DMS53 treated with DMSO at 0.1 percent for 48 hours (cell line): ENCODE results near the gene TMEM101.
"Not testable (repeated sequence)": the region's sequence is repeated elsewhere in the genome, so short reads cannot be mapped to it uniquely, and the experiment has no call there.

ENCODE experiments used
- DNase-seq: peaks from one replicate; lab custom pipeline; 2025; ENCODE audit not compliant: unreplicated experiment; lab: John Stamatoyannopoulos, UW

TMEM101 gene

GRCh38 chr17:44000871-44001460 lies 13.8 kb downstream of the TMEM101 start:
- no peak for DNase-seq

- DNase-seq: no peak
Measured at GRCh38 chr17:44000141-44000860, 14.5 kb downstream of the TMEM101 start.

- DNase-seq: no peak
Measured at GRCh38 chr17:43999024-43999423, 15.7 kb downstream of the TMEM101 start.

DNA sequence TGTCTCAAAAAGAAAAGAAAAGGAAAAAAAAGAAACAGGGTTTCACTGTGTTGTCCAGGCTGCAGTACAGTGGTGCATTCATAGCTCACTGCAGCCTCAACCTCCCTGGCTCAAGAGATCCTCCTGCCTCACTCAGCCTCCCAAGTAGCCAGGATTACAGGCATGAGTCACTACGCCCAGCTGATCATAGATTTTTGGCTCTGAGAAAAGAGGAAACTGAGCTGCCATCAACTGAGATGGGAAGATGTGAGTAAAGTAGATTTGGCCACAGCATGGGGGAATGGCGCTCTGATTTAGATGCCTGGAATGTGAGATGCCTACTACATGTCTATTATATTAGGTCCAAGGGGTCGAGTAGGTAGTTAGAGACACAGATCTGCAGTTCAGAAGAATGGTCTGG lies 16.2 kb downstream of the TMEM101 start:
- no peak for DNase-seq

DNA sequence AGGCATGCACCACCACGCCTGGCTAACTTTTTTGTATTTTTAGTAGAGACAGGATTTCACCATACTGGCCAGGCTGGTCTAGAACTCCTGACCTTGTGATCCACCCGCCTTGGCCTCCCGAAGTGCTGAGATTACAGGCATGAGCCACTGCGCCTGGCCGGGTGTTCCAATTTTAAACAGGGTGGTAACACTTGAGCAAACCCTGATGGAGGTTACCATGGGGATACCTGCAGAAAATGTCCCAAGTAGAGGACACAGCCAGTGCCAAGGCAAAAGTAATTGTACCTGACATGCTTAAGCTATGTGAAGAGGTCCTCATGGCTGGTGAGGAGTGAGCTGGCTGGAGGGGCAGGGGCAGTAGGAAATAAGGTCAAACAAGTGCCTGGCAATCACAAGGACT lies 17.6 kb downstream of the TMEM101 start:
- not testable (repeated sequence) for DNase-seq

DNA sequence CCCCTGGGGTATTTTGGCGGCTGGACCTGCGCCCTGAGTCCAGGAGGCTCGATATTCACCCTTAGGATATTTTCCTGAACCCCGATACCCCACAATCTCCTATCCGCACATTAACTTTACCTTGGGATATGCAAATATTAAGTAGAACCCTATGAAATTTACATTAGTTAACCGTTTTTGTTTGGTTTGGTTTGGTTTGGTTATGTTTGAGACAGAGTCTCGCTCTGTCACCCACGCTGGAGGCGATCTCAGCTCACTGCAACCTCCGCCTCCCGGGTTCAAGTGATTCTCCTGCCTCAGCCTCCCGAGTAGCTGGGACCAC lies 19.7 kb downstream of the TMEM101 start:
- DNase-seq: no peak

DNA sequence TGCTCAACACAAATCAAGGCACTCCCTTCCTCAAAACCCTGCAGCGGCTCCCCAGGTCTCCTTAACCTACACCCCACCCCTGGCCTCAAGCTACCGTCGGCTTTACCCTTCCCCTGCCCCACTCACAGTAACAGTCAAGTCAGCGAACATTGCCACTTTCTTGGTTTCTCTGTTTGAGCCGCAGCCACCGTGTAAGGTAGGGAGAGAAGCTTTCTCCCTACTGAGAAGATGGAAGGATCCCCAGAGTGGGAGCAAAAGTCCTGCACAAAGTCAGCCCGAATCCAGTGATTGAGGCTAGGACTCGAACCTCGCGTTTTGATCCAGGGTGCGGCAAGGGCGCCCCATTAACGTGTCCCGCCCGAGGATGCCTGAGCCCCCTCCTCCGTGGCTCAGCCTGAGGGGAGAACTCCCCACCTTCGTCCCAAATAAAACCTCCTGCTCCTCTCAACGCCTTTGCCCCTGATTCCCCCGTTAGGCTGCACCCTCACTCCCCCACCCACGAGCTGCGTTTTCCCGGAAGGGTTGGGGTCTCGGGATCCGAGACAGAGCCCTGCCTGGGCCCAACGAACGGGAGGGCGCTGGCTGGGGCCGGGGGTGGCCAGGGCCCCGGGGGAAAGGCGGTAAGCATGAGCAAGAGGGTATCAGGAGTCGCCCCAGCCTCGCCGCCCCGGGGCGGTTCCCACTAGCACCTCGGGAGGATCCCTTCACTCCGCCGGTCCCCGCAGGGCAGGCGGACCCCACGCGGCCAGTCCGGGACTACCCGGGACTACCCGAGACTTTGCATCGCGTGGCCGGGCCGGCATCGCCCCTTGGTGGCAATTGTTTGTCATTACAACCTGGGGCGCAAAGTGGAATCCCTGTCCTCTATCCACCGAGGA lies 20.3 kb downstream of the TMEM101 start:
- peak; percentile 53 for DNase-seq

DNA sequence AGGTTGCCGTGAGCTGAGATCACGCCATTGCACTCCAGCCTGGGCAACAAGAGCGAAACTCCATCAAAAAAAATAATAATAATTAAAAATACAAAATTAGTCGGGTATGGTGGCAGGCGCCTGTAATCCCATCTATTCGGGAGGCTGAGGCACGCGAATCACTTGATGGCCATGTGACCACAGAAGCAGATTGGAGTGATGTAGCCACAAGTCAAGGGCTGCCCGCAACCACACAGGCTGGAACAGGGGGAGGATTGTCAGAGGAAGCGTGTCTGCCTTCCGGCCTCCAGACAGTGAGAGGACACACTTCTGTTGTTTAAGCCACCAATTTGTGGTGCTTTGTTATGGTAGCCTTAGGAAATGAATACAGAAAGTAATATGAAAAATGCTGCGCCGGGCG lies 22.1 kb downstream of the TMEM101 start:
- no peak for DNase-seq

- DNase-seq: no peak
Measured at GRCh38 chr17:43988301-43988700, 26.5 kb downstream of the TMEM101 start.

GRCh38 chr17:43987131-43988021 lies 27.4 kb downstream of the TMEM101 start:
- no peak for DNase-seq

- no peak for DNase-seq
Measured at GRCh38 chr17:43986225-43986981, 28.4 kb downstream of the TMEM101 start.

GRCh38 chr17:43984521-43984920 lies 30.2 kb downstream of the TMEM101 start:
- no peak for DNase-seq

- peak; percentile 17 for DNase-seq
Measured at GRCh38 chr17:43983515-43984411, 31.0 kb downstream of the TMEM101 start.

- no peak for DNase-seq
Measured at GRCh38 chr17:43983196-43983514, 31.6 kb downstream of the TMEM101 start.

DNA sequence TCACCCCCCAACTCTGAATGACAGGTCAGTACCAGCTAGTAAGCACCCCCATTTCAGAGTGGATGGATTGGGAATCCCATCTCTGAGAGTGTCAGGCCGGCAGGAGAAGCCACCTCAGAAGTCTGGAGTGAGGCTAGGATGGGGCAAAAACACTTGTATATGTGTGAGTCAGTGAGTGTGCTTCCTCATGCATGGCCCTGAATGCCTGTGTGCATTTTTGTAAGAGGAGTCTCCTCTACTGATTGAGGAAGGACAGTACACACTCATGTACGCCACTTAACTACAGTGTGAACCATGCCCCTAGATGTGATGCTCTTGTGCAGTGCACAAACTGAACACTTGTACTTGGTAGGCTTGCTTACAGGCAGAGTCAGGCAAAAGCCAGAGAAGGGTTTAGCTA lies 32.6 kb downstream of the TMEM101 start:
- no peak for DNase-seq

DNA sequence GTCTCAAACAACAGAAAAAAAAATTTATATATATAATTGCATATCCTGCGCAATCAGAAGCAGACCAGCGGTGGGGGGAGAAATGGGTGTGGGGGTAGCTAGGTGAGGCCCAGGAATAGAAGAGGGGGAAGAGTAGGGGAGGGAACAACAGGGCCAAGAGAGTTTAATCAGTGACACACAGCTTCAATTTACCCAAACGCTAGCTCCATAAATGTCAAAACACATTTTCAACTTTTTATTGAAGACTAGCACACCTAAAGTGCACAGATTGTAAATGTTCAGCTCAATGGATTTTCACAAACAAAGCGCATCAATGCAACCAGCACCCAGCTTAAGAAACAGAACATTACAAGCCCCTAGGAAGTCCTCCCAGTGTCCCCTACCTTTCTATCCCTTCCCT lies 35.1 kb downstream of the TMEM101 start:
- DNase-seq: no peak

DNA sequence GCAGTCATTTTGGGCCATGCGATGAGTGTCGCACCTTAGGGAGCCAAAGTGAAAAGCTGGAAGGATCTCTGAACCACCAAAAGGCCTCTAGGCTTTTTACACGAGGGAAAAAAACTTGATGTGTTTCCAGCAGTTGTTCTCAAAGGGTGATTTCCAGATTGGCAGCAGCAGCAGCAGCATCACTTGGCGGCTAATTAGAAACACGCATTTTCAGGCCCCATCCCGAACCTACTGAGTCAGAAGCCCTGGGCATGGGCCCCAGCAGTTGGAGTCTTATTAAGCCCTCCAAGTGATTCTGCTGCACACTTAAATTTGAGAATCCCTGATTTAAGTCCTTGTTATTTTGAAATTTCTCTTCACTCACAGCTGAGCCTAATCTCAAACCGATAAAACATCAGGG lies 35.8 kb downstream of the TMEM101 start:
- DNase-seq: no peak

- no peak for DNase-seq
Measured at GRCh38 chr17:43978078-43978477, 36.7 kb downstream of the TMEM101 start.

GRCh38 chr17:43976963-43977837 lies 37.6 kb downstream of the TMEM101 start:
- no peak for DNase-seq
